ENCODE data around the gene RPS3. TPM values are rescaled to one million over a fixed set of nuclear protein-coding genes. Genes with fewer than 3 reads are reported as not detected.

Gene RPS3
- total and polyA plus RNA-seq, 2 experiments from 2014 or later, result 1,745 to 2,793 TPM

GRCh38 chr11:75441804-75442132 is 42.5 kb downstream of the RPS3 start:
- TF ChIP-seq POLR2AphosphoS5 (IDR thresholded peaks at IDR 0.05; ENCODE audit: low read depth) (no peak), CREB1 (CRISPR knock-in tag; IDR thresholded peaks at IDR 0.05; ENCODE audit: low read depth) (no peak), JUNB (IDR thresholded peaks at IDR 0.05; ENCODE audit: unreplicated experiment) (no peak), ZNF462 (CRISPR knock-in tag; IDR thresholded peaks at IDR 0.05) (no peak), ETS1 (IDR thresholded peaks at IDR 0.05) (no peak), REST (IDR thresholded peaks at IDR 0.05; ENCODE audit: unreplicated experiment) (no peak), ZNF114 (CRISPR knock-in tag; IDR thresholded peaks at IDR 0.05) (no peak), NANOG (IDR thresholded peaks at IDR 0.05; ENCODE audit: borderline replicate concordance) (no peak)
- peaks cover 2% of the 10 kb centered on the region for H3K27me3 Mint-ChIP-seq (ENCODE audit: insufficient read depth, low read depth, poor library complexity)
- ATAC-seq, result no peak

More at GRCh38 chr11:75441804-75442132, 42.5 kb downstream of the RPS3 start:
- no peak overlapping the region for H3K4me2 ChIP-seq
- no peak overlapping the region for H3K4me3 ChIP-seq
- H3K27ac ChIP-seq (ENCODE audit: low read depth), result no peak overlapping the region
- Mint-ChIP-seq H3K36me3 (ENCODE audit: low read depth) (no peaks in the 10 kb centered on the region), H3K4me1 (peaks cover 25% of the 10 kb centered on the region), H3K27ac (no peak overlapping the region), H3K9me3 (no peaks in the 10 kb centered on the region; the same call in 2 of the 3 replicates), H3K4me3 (no peak overlapping the region)
- H3K9me2 ChIP-seq (ENCODE audit: insufficient read depth), result no peaks in the 10 kb centered on the region
- H2AFZ ChIP-seq, result no peak overlapping the region
- no peaks in the 10 kb centered on the region for H3K36me3 ChIP-seq (ENCODE audit: insufficient read depth)
- H3K4me1 ChIP-seq (ENCODE audit: insufficient read depth), result 0 out of 2 replicates have a peak, but pooled peaks cover 3% of the 10 kb centered on the region
- no peaks in the 10 kb centered on the region for H3K79me2 ChIP-seq (replicated peaks; ENCODE audit: insufficient read depth)
- no peaks in the 10 kb centered on the region for H3K27me3 ChIP-seq (ENCODE audit: insufficient read depth)
- no peaks in the 10 kb centered on the region for H4K20me1 ChIP-seq (replicated peaks; ENCODE audit: insufficient read depth)
- DNase-seq (ENCODE audit: low spot score), result no peak
- H3F3A ChIP-seq (replicated peaks; ENCODE audit: low read depth), result no peaks in the 10 kb centered on the region
